Activated T-cell treated with anti-CD3 and anti-CD28 coated beads, Interleukin-2, amount 50 U/mL, for 72 hours (primary cell): ENCODE results near the gene DNAJC11. TPM values are rescaled to one million over a fixed set of nuclear protein-coding genes. Genes with fewer than 3 reads are reported as not detected.
A peak's percentile ranks its signal among the peaks of the same experiment; 100 is the strongest.
"Not testable (repeated sequence)": the region's sequence is repeated elsewhere in the genome, so short reads cannot be mapped to it uniquely, and the experiment has no call there.

Experiments used
- ATAC-seq, 2 donors: fragments of 150-1000 bp; cut with Tn5 transposase; replicated peaks in 1 of 2; 2 replicates each; pipeline ENCODE4 v1.10.0; 2021; ENCODE audit warnings: moderate library complexity in 2 of 2, mild to moderate bottlenecking in 1 of 2
- DNase-seq, 2 donors: peaks; one replicate each; pipeline ENCODE4 v3.0.0; 2021 to 2022; ENCODE audit warnings: mixed read lengths in 1 of 2
- H3K27ac Mint-ChIP-seq: one replicate; pipeline ENCODE4 v1.8.0; 2022; ENCODE audit warnings: mild to moderate bottlenecking, moderate library complexity, mixed read lengths
- H3K27me3 Mint-ChIP-seq: one replicate; pipeline ENCODE4 v1.8.0; 2022; ENCODE audit warnings: low read depth, mixed read lengths
- H3K36me3 Mint-ChIP-seq, 2 donors: one replicate each; pipeline ENCODE4 v1.8.0; 2022; ENCODE audit warnings: mixed read lengths in 2 of 2, mild to moderate bottlenecking in 1 of 2; ENCODE audit not compliant: insufficient read depth in 2 of 2
- H3K4me1 Mint-ChIP-seq: one replicate; pipeline ENCODE4 v1.8.0; 2022; ENCODE audit warnings: low read depth, mixed read lengths
- H3K4me3 Mint-ChIP-seq, 2 donors: one replicate each; pipeline ENCODE4 v1.8.0; 2022; ENCODE audit warnings: mild to moderate bottlenecking in 2 of 2, mixed read lengths in 2 of 2, moderate library complexity in 2 of 2
- H3K9me3 Mint-ChIP-seq, 2 donors: one replicate each; pipeline ENCODE4 v1.8.0; 2022; ENCODE audit warnings: mixed read lengths in 2 of 2
- total RNA-seq, 2 donors: library from RNA; stranded (reverse); gene quantifications; one replicate each; pipeline ENCODE4 v1.2.3, GENCODE V29; 2022

DNAJC11 gene
- total RNA-seq, 2 donors from 2014 or later, result 39.7 to 56.0 TPM

DNA sequence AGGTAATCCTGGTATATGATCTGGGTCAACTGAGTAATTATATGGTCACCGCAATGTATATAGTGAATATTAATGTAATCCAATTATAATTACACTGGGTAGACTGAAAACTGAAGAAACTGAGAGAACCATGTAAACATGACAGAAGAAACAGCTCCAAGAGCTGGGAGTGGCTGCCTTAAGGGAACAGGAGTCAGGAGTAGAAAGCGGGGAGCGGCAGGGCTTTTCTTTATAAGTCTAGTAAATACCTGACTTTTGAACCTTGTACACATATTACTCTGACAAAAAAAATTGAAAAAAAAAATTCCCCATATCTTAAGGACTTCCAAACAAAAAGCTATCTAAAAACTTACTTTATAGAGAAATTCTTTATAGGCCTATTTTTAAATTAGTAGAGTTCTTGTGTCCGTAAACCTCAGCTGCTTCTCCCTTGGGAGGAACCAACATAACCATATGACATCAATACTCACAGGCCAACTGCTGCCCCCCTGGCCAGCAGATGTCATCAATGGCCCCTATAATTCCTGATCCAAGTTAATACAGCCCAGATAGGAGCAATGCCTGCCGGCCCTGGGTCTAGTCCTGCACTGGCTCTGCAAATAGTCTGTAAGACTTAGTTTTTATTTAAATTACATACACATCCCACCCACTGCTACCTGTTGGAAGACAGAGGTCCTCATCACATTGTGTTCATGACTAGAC lies 43.1 kb downstream of the DNAJC11 start:
- Mint-ChIP-seq H3K36me3 (peaks cover 0 to 9% of the 10 kb centered on the region in 2 donors), H3K27ac (no peak overlapping the region), H3K9me3 (no peaks in the 10 kb centered on the region), H3K4me1 (no peaks in the 10 kb centered on the region), H3K4me3 (no peak overlapping the region), H3K27me3 (no peaks in the 10 kb centered on the region)
- DNase-seq (no peak), ATAC-seq (no peak)

DNA sequence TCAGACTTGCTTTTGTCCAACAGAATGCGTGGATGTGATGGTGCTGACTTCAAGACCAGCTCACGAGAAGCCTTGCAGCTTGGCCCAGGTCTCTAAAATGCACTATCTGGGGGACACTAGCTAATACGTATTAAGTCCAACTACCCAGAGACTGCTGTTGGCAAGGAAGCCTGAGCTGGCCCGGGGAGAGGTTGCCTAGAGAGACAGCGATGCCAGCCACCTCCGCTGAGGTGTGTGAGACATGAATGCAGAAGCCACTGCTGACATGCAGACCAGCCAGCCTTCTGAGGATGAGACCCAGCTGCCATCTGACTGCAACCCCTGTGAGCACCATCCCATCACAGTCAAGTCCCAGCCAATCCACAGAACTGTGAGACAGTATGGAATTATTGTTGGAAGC lies 44.5 kb downstream of the DNAJC11 start:
- peaks cover 3 to 10% of the 10 kb centered on the region in 2 donors for H3K36me3 Mint-ChIP-seq
- H3K27me3 Mint-ChIP-seq, result no peaks in the 10 kb centered on the region
- no peak overlapping the region for H3K27ac Mint-ChIP-seq
- H3K4me3 Mint-ChIP-seq, result no peak overlapping the region
- no peak for DNase-seq
- no peaks in the 10 kb centered on the region for H3K4me1 Mint-ChIP-seq
- no peaks in the 10 kb centered on the region for H3K9me3 Mint-ChIP-seq
- no peak for ATAC-seq

GRCh38 chr1:6653436-6654290 lies 48.0 kb downstream of the DNAJC11 start:
- H3K36me3 Mint-ChIP-seq, result peaks cover 3 to 11% of the 10 kb centered on the region in 2 donors
- H3K27ac Mint-ChIP-seq, result no peak overlapping the region
- no peaks in the 10 kb centered on the region for H3K9me3 Mint-ChIP-seq
- H3K4me1 Mint-ChIP-seq, result no peaks in the 10 kb centered on the region
- ATAC-seq, result no peak
- H3K27me3 Mint-ChIP-seq, result no peaks in the 10 kb centered on the region
- no peak overlapping the region for H3K4me3 Mint-ChIP-seq
- no peak for DNase-seq

DNA sequence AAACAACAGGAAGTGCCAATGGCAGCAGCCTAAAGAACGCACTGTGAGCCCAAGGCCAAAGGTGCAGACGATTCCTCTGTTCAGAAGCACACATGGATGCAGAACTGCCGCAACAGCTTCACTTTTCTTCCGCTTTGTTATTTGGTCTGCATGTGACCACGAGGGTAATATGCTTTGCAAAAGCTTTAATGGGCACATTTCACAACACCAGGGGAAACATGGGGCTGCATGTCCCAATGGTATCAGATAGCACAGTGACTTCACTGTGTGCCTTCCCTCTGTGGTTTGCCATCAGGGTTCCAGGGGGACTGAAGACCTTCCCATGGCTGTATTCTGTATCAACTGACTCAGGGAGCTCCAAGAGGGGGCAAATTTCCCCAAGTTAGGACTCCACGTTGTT lies 48.6 kb downstream of the DNAJC11 start:
- H3K27me3 Mint-ChIP-seq, result no peaks in the 10 kb centered on the region
- H3K27ac Mint-ChIP-seq, result no peak overlapping the region
- H3K36me3 Mint-ChIP-seq, result peaks cover 3 to 11% of the 10 kb centered on the region in 2 donors
- ATAC-seq (no peak), DNase-seq (no peak)
- H3K4me1 Mint-ChIP-seq, result no peaks in the 10 kb centered on the region
- H3K4me3 Mint-ChIP-seq, result no peak overlapping the region
- H3K9me3 Mint-ChIP-seq, result no peaks in the 10 kb centered on the region

DNA sequence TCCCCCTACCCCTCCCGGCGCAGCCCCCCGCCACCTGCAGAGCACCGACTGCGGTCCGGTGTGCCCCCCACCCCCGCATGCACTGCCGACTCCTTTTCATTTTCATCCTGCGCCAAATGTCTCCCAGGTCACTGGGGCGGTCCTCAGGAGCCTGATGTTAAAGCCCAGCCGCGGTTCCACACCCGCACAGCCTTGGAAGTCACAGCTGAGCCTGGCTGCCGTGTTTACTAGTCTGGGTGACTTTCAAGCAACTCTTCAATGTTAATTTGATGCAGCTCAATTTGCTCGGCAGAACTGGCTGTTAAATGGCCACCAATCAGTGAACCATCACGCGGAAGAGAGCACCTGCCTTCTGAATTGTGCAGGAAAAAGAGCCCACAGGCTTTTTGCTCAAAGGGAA lies 49.7 kb downstream of the DNAJC11 start:
- no peak overlapping the region for H3K27ac Mint-ChIP-seq
- no peak overlapping the region for H3K4me3 Mint-ChIP-seq
- no peaks in the 10 kb centered on the region for H3K4me1 Mint-ChIP-seq
- ATAC-seq (no peak), DNase-seq (no peak)
- no peaks in the 10 kb centered on the region for H3K9me3 Mint-ChIP-seq
- H3K36me3 Mint-ChIP-seq, result peaks cover 3 to 11% of the 10 kb centered on the region in 2 donors
- H3K27me3 Mint-ChIP-seq, result no peaks in the 10 kb centered on the region

DNA sequence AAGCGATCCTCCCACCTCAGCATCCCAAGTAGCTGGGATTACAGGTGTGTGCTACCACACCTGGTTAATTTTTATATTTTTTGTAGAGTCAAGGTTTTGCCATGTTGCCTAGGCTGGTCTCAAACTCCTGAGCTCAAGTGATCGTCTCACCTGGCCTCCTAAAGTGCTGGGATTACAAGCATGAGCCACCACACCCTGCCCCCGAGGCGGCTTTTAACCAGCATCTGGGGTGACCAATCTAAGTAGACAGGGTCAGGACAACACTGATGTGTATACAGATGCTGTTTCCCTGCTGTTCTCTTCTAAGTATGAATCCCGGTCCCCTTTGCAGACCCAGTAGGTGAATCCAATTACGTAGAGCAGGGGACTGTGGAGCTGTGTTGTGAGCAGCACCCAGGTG lies 53.1 kb downstream of the DNAJC11 start:
- no peak for DNase-seq
- H3K27ac Mint-ChIP-seq, result no peak overlapping the region
- no peaks in the 10 kb centered on the region for H3K9me3 Mint-ChIP-seq
- no peak for ATAC-seq
- peaks cover 3 to 10% of the 10 kb centered on the region in 2 donors for H3K36me3 Mint-ChIP-seq
- no peaks in the 10 kb centered on the region for H3K4me1 Mint-ChIP-seq
- no peak overlapping the region for H3K4me3 Mint-ChIP-seq
- no peaks in the 10 kb centered on the region for H3K27me3 Mint-ChIP-seq

- peaks cover 2 to 12% of the 10 kb centered on the region in 2 donors for H3K36me3 Mint-ChIP-seq
- no peak overlapping the region for H3K4me3 Mint-ChIP-seq
- H3K27me3 Mint-ChIP-seq, result no peaks in the 10 kb centered on the region
- no peaks in the 10 kb centered on the region for H3K9me3 Mint-ChIP-seq
- ATAC-seq (peak; percentile 49 to 53), DNase-seq (peak; percentile 19 to 31)
- H3K4me1 Mint-ChIP-seq, result no peaks in the 10 kb centered on the region
- no peak overlapping the region for H3K27ac Mint-ChIP-seq
Measured at GRCh38 chr1:6646499-6647148, 55.0 kb downstream of the DNAJC11 start.

GRCh38 chr1:6645018-6645417 lies 56.6 kb downstream of the DNAJC11 start:
- Mint-ChIP-seq H3K4me1 (no peaks in the 10 kb centered on the region), H3K27me3 (no peaks in the 10 kb centered on the region), H3K36me3 (peaks cover 2 to 9% of the 10 kb centered on the region in 2 donors), H3K4me3 (no peak overlapping the region), H3K9me3 (no peaks in the 10 kb centered on the region), H3K27ac (no peak overlapping the region)
- ATAC-seq (no peak), DNase-seq (no peak)

DNA sequence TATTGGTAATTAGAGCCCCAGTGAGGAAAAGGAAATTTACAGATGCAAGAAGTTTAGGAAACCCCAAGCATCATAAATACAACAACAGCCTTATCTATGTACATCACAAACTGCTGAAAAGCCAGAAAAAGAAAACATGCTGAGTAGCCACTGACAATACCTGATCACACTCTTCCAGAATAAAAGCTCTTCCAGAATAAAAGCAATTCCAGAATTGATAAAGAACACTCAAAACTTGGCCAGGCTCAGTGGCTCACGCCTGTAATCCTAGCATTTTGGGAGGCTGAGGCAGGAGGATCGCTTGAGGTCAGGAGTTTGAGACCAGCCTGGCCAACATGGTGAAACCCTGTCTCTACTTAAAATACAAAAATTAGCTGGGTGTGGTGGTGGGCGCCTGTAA lies 60.7 kb downstream of the DNAJC11 start:
- ATAC-seq, H3K9me3 Mint-ChIP-seq, H3K4me1 Mint-ChIP-seq, H3K27me3 Mint-ChIP-seq, H3K4me3 Mint-ChIP-seq, H3K27ac Mint-ChIP-seq, DNase-seq: not testable (repeated sequence)
- H3K36me3 Mint-ChIP-seq, result peaks cover 5 to 20% of the 10 kb centered on the region in 2 donors

DNA sequence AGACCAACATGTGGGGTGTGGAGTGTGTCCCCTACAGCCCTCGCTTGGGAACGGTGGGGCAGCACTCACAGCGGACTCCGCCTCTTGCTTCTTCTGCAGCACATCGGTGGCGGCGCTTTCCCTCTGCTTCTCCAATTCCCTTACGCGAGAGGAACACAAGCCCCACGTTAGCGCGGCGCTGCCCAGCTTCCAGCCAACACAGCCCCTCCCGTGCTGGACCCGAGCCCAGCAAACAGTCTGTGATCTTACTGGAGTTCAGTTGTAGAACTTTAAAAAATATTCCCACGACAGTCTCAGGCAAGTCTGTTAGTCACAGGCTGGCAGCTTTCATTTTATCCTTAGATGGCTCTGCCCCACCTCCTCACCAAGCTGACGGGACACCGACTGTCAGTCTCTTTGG lies 63.4 kb downstream of the DNAJC11 start:
- DNase-seq (no peak), ATAC-seq (no peak)
- H3K4me1 Mint-ChIP-seq, result no peaks in the 10 kb centered on the region
- H3K36me3 Mint-ChIP-seq, result peaks cover 5 to 21% of the 10 kb centered on the region in 2 donors
- H3K4me3 Mint-ChIP-seq, result no peak overlapping the region
- no peak overlapping the region for H3K27ac Mint-ChIP-seq
- H3K27me3 Mint-ChIP-seq, result no peaks in the 10 kb centered on the region
- H3K9me3 Mint-ChIP-seq, result no peaks in the 10 kb centered on the region

DNA sequence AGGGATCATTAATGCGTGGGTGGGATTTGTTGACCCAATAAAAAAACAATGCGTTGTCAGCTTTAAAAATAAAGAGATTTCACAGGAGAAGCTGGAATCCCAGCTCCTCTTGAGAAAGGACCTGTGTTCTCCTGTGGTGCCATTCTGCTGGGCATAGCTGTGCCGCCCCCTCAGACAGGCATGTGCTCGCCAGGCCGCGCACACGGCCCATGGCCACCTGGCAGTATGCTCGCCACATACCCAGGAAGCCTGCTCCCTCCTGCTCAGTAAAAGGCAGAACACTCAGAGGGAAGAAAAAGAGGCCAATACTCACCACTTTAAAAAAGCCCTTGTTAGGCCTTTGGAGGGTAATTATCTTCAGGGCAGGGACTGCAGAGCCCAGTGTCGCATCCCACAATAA lies 63.8 kb downstream of the DNAJC11 start:
- no peaks in the 10 kb centered on the region for H3K4me1 Mint-ChIP-seq
- H3K9me3 Mint-ChIP-seq, result no peaks in the 10 kb centered on the region
- no peak for DNase-seq
- no peak for ATAC-seq
- no peak overlapping the region for H3K4me3 Mint-ChIP-seq
- H3K27ac Mint-ChIP-seq, result no peak overlapping the region
- H3K36me3 Mint-ChIP-seq, result peaks cover 5 to 23% of the 10 kb centered on the region in 2 donors
- H3K27me3 Mint-ChIP-seq, result no peaks in the 10 kb centered on the region

- not testable (repeated sequence) for H3K9me3 Mint-ChIP-seq, ATAC-seq, H3K4me3 Mint-ChIP-seq, H3K27ac Mint-ChIP-seq, H3K4me1 Mint-ChIP-seq, H3K27me3 Mint-ChIP-seq, DNase-seq
- peaks cover 5 to 19% of the 10 kb centered on the region in 2 donors for H3K36me3 Mint-ChIP-seq
Measured at GRCh38 chr1:6636778-6637177, 64.8 kb downstream of the DNAJC11 start.
